ENCODE results near the gene POU4F2.
"Not testable (repeated sequence)": the region's sequence is repeated elsewhere in the genome, so short reads cannot be mapped to it uniquely, and the experiment has no call there.

The POU4F2 gene

GRCh38 chr4:146650034-146650433 is 11.3 kb downstream of the POU4F2 start:
- TF ChIP-seq, protein P1, sequence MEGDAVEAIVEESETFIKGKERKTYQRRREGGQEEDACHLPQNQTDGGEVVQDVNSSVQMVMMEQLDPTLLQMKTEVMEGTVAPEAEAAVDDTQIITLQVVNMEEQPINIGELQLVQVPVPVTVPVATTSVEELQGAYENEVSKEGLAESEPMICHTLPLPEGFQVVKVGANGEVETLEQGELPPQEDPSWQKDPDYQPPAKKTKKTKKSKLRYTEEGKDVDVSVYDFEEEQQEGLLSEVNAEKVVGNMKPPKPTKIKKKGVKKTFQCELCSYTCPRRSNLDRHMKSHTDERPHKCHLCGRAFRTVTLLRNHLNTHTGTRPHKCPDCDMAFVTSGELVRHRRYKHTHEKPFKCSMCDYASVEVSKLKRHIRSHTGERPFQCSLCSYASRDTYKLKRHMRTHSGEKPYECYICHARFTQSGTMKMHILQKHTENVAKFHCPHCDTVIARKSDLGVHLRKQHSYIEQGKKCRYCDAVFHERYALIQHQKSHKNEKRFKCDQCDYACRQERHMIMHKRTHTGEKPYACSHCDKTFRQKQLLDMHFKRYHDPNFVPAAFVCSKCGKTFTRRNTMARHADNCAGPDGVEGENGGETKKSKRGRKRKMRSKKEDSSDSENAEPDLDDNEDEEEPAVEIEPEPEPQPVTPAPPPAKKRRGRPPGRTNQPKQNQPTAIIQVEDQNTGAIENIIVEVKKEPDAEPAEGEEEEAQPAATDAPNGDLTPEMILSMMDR (IDR thresholded peaks at IDR 0.05; ENCODE audit: low read depth, low read length, missing control alignments), result no peak
- H3K4me3 ChIP-seq (replicated peaks; ENCODE audit: low read depth, low read length), result no peak overlapping the region
- DNase-seq (ENCODE audit: extremely low read depth, low read depth), result no peak

- peak overlapping the region; percentile 15 for H3K4me3 ChIP-seq (replicated peaks; ENCODE audit: low read depth, low read length)
- no peak for DNase-seq (ENCODE audit: extremely low read depth, low read depth)
- TF ChIP-seq, protein P1 (IDR thresholded peaks at IDR 0.05; ENCODE audit: low read depth, low read length, missing control alignments), result peak; percentile 2
Measured at GRCh38 chr4:146654687-146655520, 16.2 kb downstream of the POU4F2 start.

GRCh38 chr4:146655521-146655856 is 16.8 kb downstream of the POU4F2 start:
- peak overlapping the region; percentile 15 for H3K4me3 ChIP-seq (replicated peaks; ENCODE audit: low read depth, low read length)
- TF ChIP-seq, protein P1 (IDR thresholded peaks at IDR 0.05; ENCODE audit: low read depth, low read length, missing control alignments), result no peak
- DNase-seq (ENCODE audit: extremely low read depth, low read depth), result no peak

GRCh38 chr4:146661367-146661766 is 22.7 kb downstream of the POU4F2 start:
- H3K4me3 ChIP-seq (replicated peaks; ENCODE audit: low read depth, low read length), result no peak overlapping the region
- TF ChIP-seq, protein P1 (IDR thresholded peaks at IDR 0.05; ENCODE audit: low read depth, low read length, missing control alignments), result no peak
- DNase-seq (ENCODE audit: extremely low read depth, low read depth), result no peak

GRCh38 chr4:146663968-146664311 is 25.2 kb downstream of the POU4F2 start:
- not testable (repeated sequence) for H3K4me3 ChIP-seq (replicated peaks; ENCODE audit: low read depth, low read length); DNase-seq (ENCODE audit: extremely low read depth, low read depth)

DNA sequence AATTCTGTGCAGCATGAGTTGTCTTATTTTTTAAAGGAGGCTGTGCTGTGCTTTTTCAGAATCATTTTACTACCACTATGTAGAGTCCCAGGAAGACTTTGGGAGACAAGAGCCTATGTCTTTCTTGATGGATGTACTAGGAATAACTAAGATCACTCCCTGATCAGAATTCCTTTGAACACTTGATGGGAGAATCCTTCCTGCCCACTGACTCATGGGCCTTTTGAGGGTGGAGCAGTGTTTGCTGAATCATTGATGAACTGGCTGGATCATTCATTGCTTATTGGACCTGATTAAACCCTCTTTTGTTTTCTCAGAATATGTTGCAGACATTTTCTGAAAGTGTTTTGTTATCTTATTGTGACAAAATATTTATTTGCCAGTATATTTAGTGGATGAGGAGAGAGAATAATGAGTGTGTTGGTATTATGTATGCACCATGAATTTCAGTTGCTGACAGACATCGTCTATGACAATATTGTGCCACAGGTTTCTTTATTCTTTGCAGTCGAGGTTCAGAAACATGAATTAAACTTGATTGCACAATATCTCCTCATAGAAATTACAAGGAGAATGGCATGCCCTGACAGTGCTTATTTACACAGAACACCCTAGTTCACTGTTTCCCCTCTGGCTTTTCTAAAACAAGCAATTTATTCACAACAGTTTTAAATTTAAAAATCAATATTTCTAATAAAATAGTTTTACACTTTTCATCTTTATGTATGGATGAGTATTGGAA is 36.3 kb downstream of the POU4F2 start:
- no peak overlapping the region for H3K4me3 ChIP-seq (replicated peaks; ENCODE audit: low read depth, low read length)
- TF ChIP-seq, protein P1 (IDR thresholded peaks at IDR 0.05; ENCODE audit: low read depth, low read length, missing control alignments), result no peak
- no peak for DNase-seq (ENCODE audit: extremely low read depth, low read depth)
